HG02973 (cell line): ENCODE data around the gene NF2.
"Not testable (repeated sequence)": the region's sequence is repeated elsewhere in the genome, so short reads cannot be mapped to it uniquely, and the experiment has no call there.

Experiments used
- ATAC-seq: cut with Tn5 transposase; IDR thresholded peaks from one replicate; pipeline ENCODE4 v1.9.1; 2021; ENCODE audit warnings: moderate library complexity; ENCODE audit not compliant: unreplicated experiment

Gene NF2

DNA sequence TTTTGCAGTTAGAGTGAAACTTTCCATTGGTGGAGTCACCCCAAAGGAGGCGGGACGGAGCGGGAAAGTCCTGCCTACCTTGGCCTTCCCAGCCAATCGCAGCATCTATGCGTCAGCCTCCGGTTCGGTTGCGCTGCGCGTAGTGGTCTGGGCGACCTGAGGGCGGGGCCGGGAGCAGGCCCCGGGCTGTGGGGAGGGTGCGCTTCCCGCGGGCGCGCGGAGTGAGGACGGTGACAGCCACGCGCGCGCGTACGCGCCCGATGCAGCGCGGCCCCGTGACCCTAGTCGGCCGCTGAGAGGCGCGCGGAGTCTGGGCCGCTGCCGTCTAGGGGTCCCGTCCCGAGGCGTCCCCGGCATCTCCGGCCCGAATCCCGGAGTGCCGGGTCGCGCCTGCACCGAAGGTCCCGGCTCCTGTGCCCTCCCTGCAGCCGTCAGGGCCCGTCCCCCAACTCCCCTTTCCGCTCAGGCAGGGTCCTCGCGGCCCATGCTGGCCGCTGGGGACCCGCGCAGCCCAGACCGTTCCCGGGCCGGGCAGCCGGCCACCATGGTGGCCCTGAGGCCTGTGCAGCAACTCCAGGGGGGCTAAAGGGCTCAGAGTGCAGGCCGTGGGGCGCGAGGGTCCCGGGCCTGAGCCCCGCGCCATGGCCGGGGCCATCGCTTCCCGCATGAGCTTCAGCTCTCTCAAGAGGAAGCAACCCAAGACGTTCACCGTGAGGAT is at the start of gene NF2:
Gene NF2 (plus strand): TSS at position 276 of the 718 bp plus-strand sequence. CDS start 366 bp downstream, at position 642.
- ATAC-seq = peak; percentile 92

- ATAC-seq = no peak
These were observed 48.3 kb upstream of the NF2 start for GRCh38 chr22:29555065-29555644.

- no peak for ATAC-seq
These were observed 44.4 kb upstream of the NF2 start for GRCh38 chr22:29559030-29559429.

DNA sequence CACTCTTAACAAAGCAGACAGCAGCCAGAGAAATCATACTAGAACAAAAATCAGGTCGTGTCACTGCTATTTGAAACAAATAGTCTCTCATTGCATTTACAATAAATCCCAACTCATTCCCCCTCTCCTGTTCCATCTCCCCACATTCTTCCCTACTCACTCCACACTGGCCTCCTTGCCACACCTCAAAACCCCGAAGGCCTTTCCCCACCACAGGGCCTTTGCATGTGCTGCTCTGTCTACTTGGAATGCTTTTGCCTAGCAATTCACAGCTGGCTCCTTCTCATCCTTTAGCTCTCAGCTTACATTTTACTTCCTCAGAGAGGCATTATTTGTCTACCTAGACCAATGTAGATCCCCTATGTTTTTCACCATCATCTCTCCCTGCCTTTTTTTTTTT is 43.6 kb upstream of the NF2 start:
- no peak for ATAC-seq

GRCh38 chr22:29563652-29564460 is 39.6 kb upstream of the NF2 start:
- no peak for ATAC-seq

DNA sequence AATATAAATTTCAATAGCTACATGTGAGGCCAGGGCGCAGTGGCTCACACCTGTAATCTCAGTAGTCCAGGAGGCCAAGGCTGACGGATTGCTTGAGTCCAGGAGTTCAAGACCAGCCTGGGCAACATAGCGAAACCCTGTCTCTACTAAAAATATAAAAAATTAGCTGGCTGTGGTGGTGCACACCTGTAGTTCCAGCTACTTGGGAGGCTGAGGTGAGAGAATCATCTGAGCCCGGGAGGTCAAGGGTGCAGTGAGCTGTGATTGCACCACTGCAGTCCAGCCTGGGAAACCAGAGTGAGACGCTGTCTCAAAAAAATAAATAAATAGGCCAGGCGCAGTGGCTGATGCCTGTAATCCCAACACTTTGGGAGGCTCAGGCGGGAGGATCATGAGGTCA is 36.9 kb upstream of the NF2 start:
- ATAC-seq = not testable (repeated sequence)

- ATAC-seq = no peak
These were observed 36.1 kb upstream of the NF2 start for GRCh38 chr22:29567338-29567737.

- no peak for ATAC-seq
These were observed 34.3 kb upstream of the NF2 start for GRCh38 chr22:29569011-29569678.

DNA sequence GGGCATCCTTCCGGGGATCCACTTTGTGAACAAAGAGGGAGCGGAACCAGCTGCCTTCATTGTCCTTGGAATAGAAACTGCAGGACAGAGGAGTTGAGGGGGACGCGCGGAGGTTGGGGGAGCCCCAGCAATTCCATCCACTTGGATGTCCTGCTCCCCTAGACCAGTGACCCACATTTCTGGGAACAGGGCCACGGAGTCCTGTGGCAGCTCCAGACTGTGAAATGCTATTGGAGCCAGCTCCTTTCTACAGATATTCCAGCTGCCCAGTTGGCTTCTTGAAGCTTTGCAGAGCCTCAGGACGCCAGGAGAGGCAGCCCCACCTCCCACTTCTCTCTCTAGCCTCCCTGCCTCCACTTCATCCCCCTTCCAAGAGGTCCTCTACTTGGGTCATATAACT is 33.0 kb upstream of the NF2 start:
- no peak for ATAC-seq

GRCh38 chr22:29570912-29571549 is 32.4 kb upstream of the NF2 start:
- ATAC-seq = no peak

GRCh38 chr22:29574762-29575450 is 28.5 kb upstream of the NF2 start:
- ATAC-seq = no peak

DNA sequence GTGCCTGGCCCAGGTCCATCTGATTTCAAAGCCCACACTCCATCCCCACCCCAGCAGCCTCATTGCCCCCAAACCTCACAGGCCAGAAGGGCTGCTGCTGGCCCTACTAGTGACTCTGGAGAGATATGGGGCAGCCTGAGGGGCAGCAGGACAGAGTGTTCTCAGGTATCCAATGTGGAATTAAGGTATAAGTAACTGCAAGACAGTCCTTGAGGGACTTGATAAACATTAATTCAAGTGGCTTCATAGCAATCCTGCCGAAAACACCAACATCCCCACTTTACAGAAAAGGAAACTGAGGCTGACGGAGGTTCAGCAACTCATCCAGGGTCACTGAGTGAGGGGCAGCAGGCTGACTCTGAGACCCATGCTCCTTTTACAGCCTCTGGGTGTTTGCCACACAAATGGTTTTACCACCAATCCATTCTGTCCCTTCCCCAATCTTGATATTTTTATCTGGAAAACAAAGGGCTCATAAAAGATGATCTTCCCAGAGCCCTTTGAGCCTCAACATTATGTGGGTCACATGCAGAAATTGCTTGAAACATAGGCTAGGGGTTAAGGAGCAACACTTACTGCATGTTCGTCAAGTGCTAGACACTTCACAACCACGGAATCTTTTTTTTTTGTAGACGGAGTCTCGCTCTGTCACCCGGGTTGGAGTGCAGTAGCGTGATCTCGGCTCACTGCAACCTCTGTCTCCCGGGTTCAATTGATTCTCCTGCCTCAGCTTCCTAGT is 24.8 kb upstream of the NF2 start:
- no peak for ATAC-seq

DNA sequence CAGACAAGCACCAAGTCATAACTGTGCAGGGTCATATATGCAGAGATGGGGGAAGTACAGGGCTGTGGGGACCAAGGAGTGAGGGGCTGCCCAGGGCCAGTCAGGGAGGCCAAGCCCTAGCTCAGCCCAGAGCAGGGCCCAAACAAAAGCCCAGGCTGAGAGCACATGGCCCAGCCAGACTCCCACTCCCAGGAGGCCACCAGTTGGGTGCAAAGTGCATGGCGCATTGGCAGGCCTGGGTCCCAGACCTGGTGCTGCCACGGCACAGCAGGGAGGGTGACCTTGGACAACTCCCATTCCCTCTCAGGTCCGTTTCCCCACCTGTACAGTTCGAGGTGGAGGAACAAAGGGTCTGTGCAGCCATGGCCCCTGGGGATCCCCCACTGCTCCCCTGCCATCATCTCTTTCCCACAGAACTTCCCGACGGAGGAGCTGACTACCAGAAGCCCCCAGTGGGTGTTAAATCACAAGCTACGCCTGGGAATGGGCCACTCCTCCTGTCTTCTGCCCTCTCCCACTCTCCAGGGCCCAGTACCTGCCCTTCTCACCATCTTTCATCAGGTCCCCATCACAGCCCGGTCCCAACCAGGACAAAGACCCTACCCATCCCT is 23.1 kb upstream of the NF2 start:
- no peak for ATAC-seq

DNA sequence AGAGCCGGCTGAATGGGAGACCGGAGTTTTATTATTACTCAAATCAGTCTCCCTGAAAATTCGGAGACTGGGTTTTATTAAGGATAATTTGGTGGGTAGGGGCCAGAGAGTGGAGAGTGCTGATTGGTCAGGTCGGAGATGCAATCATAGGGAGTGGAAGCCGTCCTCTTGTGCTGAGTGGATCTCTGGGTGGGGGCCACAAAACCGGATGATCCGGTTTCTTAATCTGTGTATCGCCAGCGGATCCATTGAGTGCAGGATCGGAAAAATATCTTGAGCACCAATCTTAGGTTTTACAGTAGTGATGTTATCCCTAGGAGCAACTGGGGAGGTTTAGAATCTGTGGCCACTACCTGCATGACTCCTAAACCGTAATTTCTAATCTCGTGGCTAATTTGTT is 21.6 kb upstream of the NF2 start:
- ATAC-seq = no peak

GRCh38 chr22:29584975-29585374 is 18.5 kb upstream of the NF2 start:
- ATAC-seq = no peak

GRCh38 chr22:29586193-29586705 is 17.2 kb upstream of the NF2 start:
- ATAC-seq = not testable (repeated sequence)

- no peak for ATAC-seq
These were observed 15.3 kb upstream of the NF2 start for GRCh38 chr22:29587938-29588699.

- no peak for ATAC-seq
These were observed 9.5 kb upstream of the NF2 start for GRCh38 chr22:29593923-29594322.
